ENCODE data around the gene ATL3.
"Not testable (repeated sequence)": the region's sequence is repeated elsewhere in the genome, so short reads cannot be mapped to it uniquely, and the experiment has no call there.

Gene ATL3

GRCh38 chr11:63681321-63682065 is 10.3 kb upstream of the ATL3 start, which contains the start of gene RTN3:
Gene RTN3 (plus strand): TSS chr11:63681500. CDS start chr11:63681637, 137 bp downstream.
- peak; percentile 96 for DNase-seq (ENCODE audit: low read depth)

- DNase-seq (ENCODE audit: low read depth) = no peak
Measured at GRCh38 chr11:63680834-63681320, 9.7 kb upstream of the ATL3 start.

GRCh38 chr11:63673579-63673978 is 2.4 kb upstream of the ATL3 start:
- DNase-seq (ENCODE audit: low read depth) = no peak

GRCh38 chr11:63672936-63673539 is 1.9 kb upstream of the ATL3 start:
- no peak for DNase-seq (ENCODE audit: low read depth)

- no peak for DNase-seq (ENCODE audit: low read depth)
Measured at GRCh38 chr11:63672156-63672463, 934 bp upstream of the ATL3 start.

GRCh38 chr11:63670433-63671321 is 499 bp downstream of the ATL3 start:
- peak; percentile 9 for DNase-seq (ENCODE audit: low read depth)

- no peak for DNase-seq (ENCODE audit: low read depth)
Measured at GRCh38 chr11:63670096-63670432, 1.1 kb downstream of the ATL3 start.

- no peak for DNase-seq (ENCODE audit: low read depth)
Measured at GRCh38 chr11:63667995-63668795, 3.0 kb downstream of the ATL3 start.

GRCh38 chr11:63666874-63667273 is 4.3 kb downstream of the ATL3 start:
- DNase-seq (ENCODE audit: low read depth) = no peak

- DNase-seq (ENCODE audit: low read depth) = no peak
Measured at GRCh38 chr11:63663809-63664208, 7.4 kb downstream of the ATL3 start.

- no peak for DNase-seq (ENCODE audit: low read depth)
Measured at GRCh38 chr11:63660972-63661371, 10.2 kb downstream of the ATL3 start.

- no peak for DNase-seq (ENCODE audit: low read depth)
Measured at GRCh38 chr11:63652671-63653070, 18.5 kb downstream of the ATL3 start.

GRCh38 chr11:63643205-63643604 is 28.0 kb downstream of the ATL3 start:
- DNase-seq (ENCODE audit: low read depth) = no peak

- DNase-seq (ENCODE audit: low read depth) = no peak
Measured at GRCh38 chr11:63641727-63642126, 29.4 kb downstream of the ATL3 start.

- no peak for DNase-seq (ENCODE audit: low read depth)
Measured at GRCh38 chr11:63639199-63639832, 31.9 kb downstream of the ATL3 start.

- DNase-seq (ENCODE audit: low read depth) = not testable (repeated sequence)
Measured at GRCh38 chr11:63638436-63638835, 32.7 kb downstream of the ATL3 start.

GRCh38 chr11:63635762-63636465 is 35.3 kb downstream of the ATL3 start:
- peak; percentile 52 for DNase-seq (ENCODE audit: low read depth)

GRCh38 chr11:63629426-63629825 is 41.8 kb downstream of the ATL3 start:
- DNase-seq (ENCODE audit: low read depth) = no peak

- DNase-seq (ENCODE audit: low read depth) = no peak
Measured at GRCh38 chr11:63623513-63624140, 47.5 kb downstream of the ATL3 start.

GRCh38 chr11:63622323-63622722 is 48.9 kb downstream of the ATL3 start:
- no peak for DNase-seq (ENCODE audit: low read depth)

All from activated gamma-delta T cell treated with anti-CD3 and anti-CD28 coated beads, Interleukin-2, amount 50 U/mL, for 16 hours (primary cell).